ENCODE measurements around the gene PCGF5. TPM values are rescaled to one million over a fixed set of nuclear protein-coding genes. Genes with fewer than 3 reads are reported as not detected.
"Not testable (repeated sequence)": the region's sequence is repeated elsewhere in the genome, so short reads cannot be mapped to it uniquely, and the experiment has no call there.

Gene PCGF5
- polyA plus RNA-seq, 1 of the 3 experiments (the other 2 are of a cell fraction), result 14.5 TPM

DNA sequence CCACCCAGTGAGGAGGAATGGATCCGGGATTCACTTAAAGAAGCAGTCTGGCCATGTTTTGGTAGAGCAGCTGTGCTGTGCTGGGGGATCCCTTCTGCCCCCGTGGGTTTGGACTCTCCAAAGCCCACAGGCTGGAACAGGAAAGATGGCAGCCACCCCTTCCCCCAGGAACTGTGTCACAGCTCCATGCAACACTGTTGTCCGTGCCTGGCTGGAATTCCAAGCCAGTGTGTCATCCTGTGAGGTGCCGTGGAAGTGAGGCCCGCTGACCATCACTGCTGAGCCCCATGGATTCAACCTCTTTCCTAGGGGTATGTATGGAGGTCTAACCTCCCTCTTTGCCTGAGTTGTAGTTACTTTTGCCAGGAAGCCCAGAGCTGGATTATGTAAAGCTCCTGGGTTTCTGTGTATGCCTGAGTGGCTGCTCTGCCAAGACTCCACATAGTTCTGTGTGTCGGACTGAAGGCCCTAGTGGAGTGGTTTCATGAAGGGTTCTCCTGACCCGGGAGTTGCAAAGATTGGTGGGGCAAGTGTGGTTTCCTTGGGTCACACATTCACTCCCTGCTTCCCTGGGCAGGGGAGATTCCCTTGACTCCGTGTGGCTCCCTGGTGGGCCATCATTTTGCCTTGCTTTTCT lies 35.1 kb upstream of the PCGF5 start:
- H3K4me3 ChIP-seq (ENCODE audit: low read depth in 2 of 2, low read length in 1 of 2), result no peak overlapping the region
- H3K9me3 ChIP-seq, result no peaks in the 10 kb centered on the region
- H3K9ac ChIP-seq, result peak overlapping the region; percentile 27; the same call in 1 of the 2 replicates
- H4K20me1 ChIP-seq (ENCODE audit: insufficient read depth), result no peaks in the 10 kb centered on the region
- H3K4me1 ChIP-seq (ENCODE audit: control insufficient read depth in 1 of 2, insufficient read depth in 2 of 2, low read depth in 1 of 2, low read length in 1 of 2), result peaks cover 0 to 11% of the 10 kb centered on the region in 2 experiments; a peak in 1 of 4 replicates
- ChIA-PET CTCF (interaction anchor here (1.1 to 2.0 kb wide), 4 partner anchors 11 to 179 kb away, joined by 3 to 5 read pairs (median 4); no protein-coding TSS in a partner anchor), POLR2A (no interaction called here)
- H3K9me2 ChIP-seq, result no peaks in the 10 kb centered on the region
- peak overlapping the region; percentile 72; the same call in 1 of the 2 replicates for H2AFZ ChIP-seq (ENCODE audit: low read depth)
- H3K79me2 ChIP-seq (ENCODE audit: insufficient read depth), result peaks cover 88% of the 10 kb centered on the region
- no peaks in the 10 kb centered on the region for H3K36me3 ChIP-seq (replicated peaks in 1 of 2; ENCODE audit: control insufficient read depth in 1 of 2, insufficient read depth in 2 of 2, low read length in 1 of 2)
- 60% methylated on average over 6 of the region's 8 CpGs for WGBS (ENCODE audit: low lambda C conversion rate)
- no peaks in the 10 kb centered on the region for H3K27me3 ChIP-seq (ENCODE audit: insufficient read depth)
- H3K4me2 ChIP-seq, result peak overlapping the region; percentile 41
- TF ChIP-seq TEAD4 (IDR thresholded peaks at IDR 0.05; ENCODE audit: borderline replicate concordance, insufficient read depth) (0 out of 2 replicates have a peak, but pooled peaks have one; percentile 38), YY1 (IDR thresholded peaks at IDR 0.05; ENCODE audit: low read depth) (peak; percentile 66; the same call in 1 of the 2 replicates), JUND (IDR thresholded peaks at IDR 0.05) (peak; percentile 64), FOSL2 (IDR thresholded peaks at IDR 0.05; ENCODE audit: borderline replicate concordance, low read depth) (peak; percentile 50; the same call in 1 of the 2 replicates)
- TF ChIP-seq, protein P1, sequence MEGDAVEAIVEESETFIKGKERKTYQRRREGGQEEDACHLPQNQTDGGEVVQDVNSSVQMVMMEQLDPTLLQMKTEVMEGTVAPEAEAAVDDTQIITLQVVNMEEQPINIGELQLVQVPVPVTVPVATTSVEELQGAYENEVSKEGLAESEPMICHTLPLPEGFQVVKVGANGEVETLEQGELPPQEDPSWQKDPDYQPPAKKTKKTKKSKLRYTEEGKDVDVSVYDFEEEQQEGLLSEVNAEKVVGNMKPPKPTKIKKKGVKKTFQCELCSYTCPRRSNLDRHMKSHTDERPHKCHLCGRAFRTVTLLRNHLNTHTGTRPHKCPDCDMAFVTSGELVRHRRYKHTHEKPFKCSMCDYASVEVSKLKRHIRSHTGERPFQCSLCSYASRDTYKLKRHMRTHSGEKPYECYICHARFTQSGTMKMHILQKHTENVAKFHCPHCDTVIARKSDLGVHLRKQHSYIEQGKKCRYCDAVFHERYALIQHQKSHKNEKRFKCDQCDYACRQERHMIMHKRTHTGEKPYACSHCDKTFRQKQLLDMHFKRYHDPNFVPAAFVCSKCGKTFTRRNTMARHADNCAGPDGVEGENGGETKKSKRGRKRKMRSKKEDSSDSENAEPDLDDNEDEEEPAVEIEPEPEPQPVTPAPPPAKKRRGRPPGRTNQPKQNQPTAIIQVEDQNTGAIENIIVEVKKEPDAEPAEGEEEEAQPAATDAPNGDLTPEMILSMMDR (IDR thresholded peaks at IDR 0.05), result no peak
- peaks cover 10% of the 10 kb centered on the region for H3F3A ChIP-seq (replicated peaks; ENCODE audit: insufficient read depth)
- DNase-seq, result no peak
- H3K27ac ChIP-seq (ENCODE audit: low read depth in 2 of 2, low read length in 1 of 2), result peak overlapping the region in 1 of 2 experiments; percentile 61; a peak in 2 of 4 replicates

DNA sequence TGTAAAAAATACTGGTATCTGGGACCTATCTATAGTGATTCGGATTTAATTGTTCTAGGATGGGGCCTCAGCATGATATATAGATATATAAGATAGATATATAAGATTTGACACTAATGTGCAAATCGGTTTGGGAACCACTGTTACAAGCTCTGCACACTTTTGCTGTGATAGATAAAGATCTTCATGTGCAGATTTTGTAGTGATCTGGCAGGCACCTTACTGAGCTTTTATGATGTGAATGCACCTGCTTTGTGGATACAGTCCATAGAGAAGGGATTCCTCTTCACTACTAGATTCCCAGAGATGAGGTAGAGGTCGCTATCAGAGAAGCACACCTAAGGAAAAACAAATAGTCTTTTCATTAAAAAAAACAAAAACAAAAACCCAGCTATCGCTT lies 33.3 kb upstream of the PCGF5 start:
- peaks cover 0 to 17% of the 10 kb centered on the region in 2 experiments; a peak in 2 of 4 replicates for H3K4me1 ChIP-seq (ENCODE audit: control insufficient read depth in 1 of 2, insufficient read depth in 2 of 2, low read depth in 1 of 2, low read length in 1 of 2)
- H3K9me3 ChIP-seq, result no peaks in the 10 kb centered on the region
- no peak for TF ChIP-seq FOXM1 (IDR thresholded peaks at IDR 0.05; ENCODE audit: low read depth)
- TF ChIP-seq TEAD4 (IDR thresholded peaks at IDR 0.05; ENCODE audit: borderline replicate concordance, insufficient read depth), result no peak
- TF ChIP-seq NRF1 (IDR thresholded peaks at IDR 0.05; ENCODE audit: low read depth, low read length), result no peak
- no peak for TF ChIP-seq RXRA (IDR thresholded peaks at IDR 0.05; ENCODE audit: borderline replicate concordance, low read depth)
- no peak for TF ChIP-seq TCF12 (IDR thresholded peaks at IDR 0.05)
- TF ChIP-seq NFIC (IDR thresholded peaks at IDR 0.05; ENCODE audit: borderline replicate concordance), result no peak
- TF ChIP-seq, protein P2, sequence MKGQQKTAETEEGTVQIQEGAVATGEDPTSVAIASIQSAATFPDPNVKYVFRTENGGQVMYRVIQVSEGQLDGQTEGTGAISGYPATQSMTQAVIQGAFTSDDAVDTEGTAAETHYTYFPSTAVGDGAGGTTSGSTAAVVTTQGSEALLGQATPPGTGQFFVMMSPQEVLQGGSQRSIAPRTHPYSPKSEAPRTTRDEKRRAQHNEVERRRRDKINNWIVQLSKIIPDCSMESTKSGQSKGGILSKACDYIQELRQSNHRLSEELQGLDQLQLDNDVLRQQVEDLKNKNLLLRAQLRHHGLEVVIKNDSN (IDR thresholded peaks at IDR 0.05; ENCODE audit: borderline replicate concordance, low read depth), result no peak
- no peak for TF ChIP-seq CHD2 (IDR thresholded peaks at IDR 0.05; ENCODE audit: low read length, partially characterized antibody)
- no peak for TF ChIP-seq SMC3 (IDR thresholded peaks at IDR 0.05; ENCODE audit: low read depth, low read length)
- no peak for TF ChIP-seq RCOR1 (IDR thresholded peaks at IDR 0.05; ENCODE audit: low read length)
- no peak for TF ChIP-seq ELF1 (IDR thresholded peaks at IDR 0.05)
- no peak for TF ChIP-seq JUND (IDR thresholded peaks at IDR 0.05)
- no peak for TF ChIP-seq POLR2AphosphoS5 (IDR thresholded peaks at IDR 0.05; ENCODE audit: low read depth, low read length)
- TF ChIP-seq, protein P3, sequence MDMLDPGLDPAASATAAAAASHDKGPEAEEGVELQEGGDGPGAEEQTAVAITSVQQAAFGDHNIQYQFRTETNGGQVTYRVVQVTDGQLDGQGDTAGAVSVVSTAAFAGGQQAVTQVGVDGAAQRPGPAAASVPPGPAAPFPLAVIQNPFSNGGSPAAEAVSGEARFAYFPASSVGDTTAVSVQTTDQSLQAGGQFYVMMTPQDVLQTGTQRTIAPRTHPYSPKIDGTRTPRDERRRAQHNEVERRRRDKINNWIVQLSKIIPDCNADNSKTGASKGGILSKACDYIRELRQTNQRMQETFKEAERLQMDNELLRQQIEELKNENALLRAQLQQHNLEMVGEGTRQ (IDR thresholded peaks at IDR 0.05; ENCODE audit: borderline replicate concordance, low read depth, low read length), result no peak
- TF ChIP-seq RAD21 (IDR thresholded peaks at IDR 0.05; ENCODE audit: low read length), result no peak
- peaks cover 74% of the 10 kb centered on the region for H3K79me2 ChIP-seq (ENCODE audit: insufficient read depth)
- POLR2A ChIA-PET, result no interaction called here
- H3F3A ChIP-seq (replicated peaks; ENCODE audit: insufficient read depth), result peaks cover 28% of the 10 kb centered on the region
- no peak overlapping the region for H2AFZ ChIP-seq (ENCODE audit: low read depth)
- whole genome bisulfite sequencing (ENCODE audit: low lambda C conversion rate), result 85% methylated on average over 4 of the region's 4 CpGs
- H3K27me3 ChIP-seq (ENCODE audit: insufficient read depth), result no peaks in the 10 kb centered on the region
- CTCF ChIA-PET, result interaction anchor here (2.0 kb wide), 1 partner anchor 10 kb away, joined by 5 read pairs; no protein-coding TSS in a partner anchor
- no peak overlapping the region for H3K9ac ChIP-seq
- H3K36me3 ChIP-seq (replicated peaks in 1 of 2; ENCODE audit: control insufficient read depth in 1 of 2, insufficient read depth in 2 of 2, low read length in 1 of 2), result no peaks in the 10 kb centered on the region
- no peaks in the 10 kb centered on the region for H4K20me1 ChIP-seq (ENCODE audit: insufficient read depth)
- H3K27ac ChIP-seq (ENCODE audit: low read depth in 2 of 2, low read length in 1 of 2), result no peak overlapping the region
- H3K4me2 ChIP-seq, result no peak overlapping the region
- no peaks in the 10 kb centered on the region for H3K9me2 ChIP-seq
- DNase-seq, result no peak
- H3K4me3 ChIP-seq (ENCODE audit: low read depth in 2 of 2, low read length in 1 of 2), result no peak overlapping the region

DNA sequence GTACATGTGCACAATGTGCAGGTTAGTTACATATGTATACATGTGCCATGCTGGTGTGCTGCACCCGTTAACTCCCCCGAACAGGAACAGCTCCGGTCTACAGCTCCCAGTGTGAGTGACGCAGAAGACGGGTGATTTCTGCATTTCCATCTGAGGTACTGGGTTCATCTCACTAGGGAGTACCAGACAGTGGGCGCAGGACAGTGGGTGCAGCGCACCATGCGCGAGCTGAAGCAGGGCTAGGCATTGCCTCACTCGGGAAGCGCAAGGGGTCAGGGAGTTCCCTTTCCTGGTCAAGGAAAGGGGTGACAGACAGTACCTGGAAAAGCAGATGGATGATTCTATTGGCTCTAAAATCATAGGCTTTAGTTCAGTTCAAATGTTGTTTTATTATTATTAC lies 32.5 kb upstream of the PCGF5 start:
- H3K4me2 ChIP-seq; H3K9me2 ChIP-seq; CTCF ChIA-PET; H3K4me3 ChIP-seq (ENCODE audit: low read depth in 2 of 2, low read length in 1 of 2); H2AFZ ChIP-seq (ENCODE audit: low read depth); H3K9ac ChIP-seq; H3K36me3 ChIP-seq (replicated peaks in 1 of 2; ENCODE audit: control insufficient read depth in 1 of 2, insufficient read depth in 2 of 2, low read length in 1 of 2); H3K27ac ChIP-seq (ENCODE audit: low read depth in 2 of 2, low read length in 1 of 2); DNase-seq; H4K20me1 ChIP-seq (ENCODE audit: insufficient read depth); H3K27me3 ChIP-seq (ENCODE audit: insufficient read depth); H3K9me3 ChIP-seq; POLR2A ChIA-PET: not testable (repeated sequence)
- Histone ChIP-seq H3F3A (replicated peaks; ENCODE audit: insufficient read depth) (peaks cover 30% of the 10 kb centered on the region), H3K79me2 (ENCODE audit: insufficient read depth) (peaks cover 74% of the 10 kb centered on the region), H3K4me1 (ENCODE audit: control insufficient read depth in 1 of 2, insufficient read depth in 2 of 2, low read depth in 1 of 2, low read length in 1 of 2) (peaks cover 0 to 18% of the 10 kb centered on the region in 2 experiments; a peak in 2 of 4 replicates)
- 91% methylated on average over 11 of the region's 11 CpGs for WGBS (ENCODE audit: low lambda C conversion rate)
